SK-N-SH treated with all-trans-retinoic acid at 6 μM for 48 hours (cell line): Measurements from ENCODE around the gene SCMH1.

Source experiments
- ATAC-seq: fragments of 200-7000 bp; cut with Tn5 transposase; 3 replicates; pipeline ENCODE4 v1.9.1; 2020; ENCODE audit warnings: mild to moderate bottlenecking, moderate library complexity
- ARNTL ChIP-seq: fragments of 450-650 bp; formaldehyde crosslinking; IDR thresholded peaks from 2 replicates; pipeline ENCODE4 v1.5.0; 2020; ENCODE audit warnings: low read depth, mild to moderate bottlenecking, moderate library complexity, borderline replicate concordance
- BACH2 ChIP-seq: fragments of 250-450 bp; sonication (Bioruptor Pico); IDR thresholded peaks from 2 replicates; pipeline ENCODE4 v1.9.0; 2021; ENCODE audit warnings: mild to moderate bottlenecking, borderline replicate concordance
- CSDC2 ChIP-seq: fragments of 250-450 bp; sonication (Bioruptor Pico); IDR thresholded peaks from 2 replicates; pipeline ENCODE4 v1.5.0; 2020; ENCODE audit warnings: mild to moderate bottlenecking, moderate library complexity
- CSRNP3 ChIP-seq: fragments of 250-450 bp; sonication (Bioruptor Pico); IDR thresholded peaks from 2 replicates; pipeline ENCODE4 v1.5.1; 2021; ENCODE audit warnings: mild to moderate bottlenecking, moderate library complexity
- GLIS3 ChIP-seq: fragments of 250-450 bp; sonication (Bioruptor Pico); IDR thresholded peaks from 2 replicates; pipeline ENCODE4 v1.5.0; 2020; ENCODE audit warnings: mild to moderate bottlenecking, moderate library complexity
- OSR1 ChIP-seq: fragments of 250-450 bp; sonication (Bioruptor Pico); IDR thresholded peaks from 2 replicates; pipeline ENCODE4 v1.8.0; 2022; ENCODE audit warnings: moderate library complexity, mild to moderate bottlenecking, inconsistent platforms
- PPARA ChIP-seq: fragments of 250-450 bp; sonication (Bioruptor Pico); IDR thresholded peaks from 2 replicates; pipeline ENCODE4 v1.5.0; 2020; ENCODE audit warnings: mild to moderate bottlenecking, borderline replicate concordance
- RARB ChIP-seq: fragments of 250-450 bp; sonication (Bioruptor Pico); IDR thresholded peaks from 2 replicates; pipeline ENCODE4 v1.8.0; 2021; ENCODE audit warnings: mild to moderate bottlenecking, moderate library complexity
- SNAI2 ChIP-seq: fragments of 250-450 bp; sonication (Bioruptor Pico); IDR thresholded peaks from 2 replicates; pipeline ENCODE4 v1.5.0; 2020; ENCODE audit warnings: mild to moderate bottlenecking, moderate library complexity
- TCF4 ChIP-seq: fragments of 250-450 bp; sonication (Bioruptor Pico); IDR thresholded peaks from 2 replicates; pipeline ENCODE4 v1.8.0; 2021; ENCODE audit warnings: mild to moderate bottlenecking, moderate library complexity, borderline replicate concordance
- TOX ChIP-seq: fragments of 250-450 bp; sonication (Bioruptor Pico); IDR thresholded peaks from 2 replicates; pipeline ENCODE4 v1.8.0; 2021; ENCODE audit warnings: mild to moderate bottlenecking, moderate library complexity, borderline replicate concordance
- ZC3H10 ChIP-seq: fragments of 250-450 bp; sonication (Bioruptor Pico); IDR thresholded peaks from 2 replicates; pipeline ENCODE4 v1.5.1; 2021; ENCODE audit warnings: mild to moderate bottlenecking, moderate library complexity
- ZFP3 ChIP-seq: fragments of 250-450 bp; sonication (Bioruptor Pico); IDR thresholded peaks from 2 replicates; pipeline ENCODE4 v1.5.0; 2020; ENCODE audit warnings: mild to moderate bottlenecking, moderate library complexity
- ZFP30 ChIP-seq: fragments of 450-650 bp; formaldehyde crosslinking; IDR thresholded peaks from 2 replicates; pipeline ENCODE4 v1.5.0; 2022; ENCODE audit warnings: mild to moderate bottlenecking, moderate library complexity
- ZNF565 ChIP-seq: fragments of 450-650 bp; formaldehyde crosslinking; conservative IDR thresholded peaks from 2 replicates; pipeline ENCODE4 v1.5.0; 2020; ENCODE audit warnings: low read depth, mild to moderate bottlenecking, moderate library complexity
- ZNF70 ChIP-seq: fragments of 450-650 bp; formaldehyde crosslinking; IDR thresholded peaks from 2 replicates; pipeline ENCODE4 v1.5.0; 2020; ENCODE audit warnings: mild to moderate bottlenecking, moderate library complexity
- ZNF8 ChIP-seq: fragments of 450-650 bp; formaldehyde crosslinking; IDR thresholded peaks from 2 replicates; pipeline ENCODE4 v1.5.0; 2020; ENCODE audit warnings: mild to moderate bottlenecking, moderate library complexity
- TF ChIP-seq, protein P1 (sequence below): fragments of 250-450 bp; sonication (Bioruptor Pico); IDR thresholded peaks from 2 replicates; pipeline ENCODE4 v1.5.0; 2020; ENCODE audit warnings: mild to moderate bottlenecking, moderate library complexity
- TF ChIP-seq, protein P2 (sequence below): fragments of 250-450 bp; sonication (Bioruptor Pico); IDR thresholded peaks from 2 replicates; pipeline ENCODE4 v1.5.1; 2020; ENCODE audit warnings: low read depth, mild to moderate bottlenecking, moderate library complexity
- TF ChIP-seq, protein P3 (sequence below): fragments of 250-450 bp; sonication (Bioruptor Pico); IDR thresholded peaks from 2 replicates; pipeline ENCODE4 v1.8.0; 2020; ENCODE audit warnings: mild to moderate bottlenecking, moderate library complexity, borderline replicate concordance
- TF ChIP-seq, protein P4 (sequence below): fragments of 250-450 bp; sonication (Bioruptor Pico); IDR thresholded peaks from 2 replicates; pipeline ENCODE4 v1.8.0; 2021; ENCODE audit warnings: low read depth, mild to moderate bottlenecking, moderate library complexity, borderline replicate concordance

The SCMH1 gene

DNA sequence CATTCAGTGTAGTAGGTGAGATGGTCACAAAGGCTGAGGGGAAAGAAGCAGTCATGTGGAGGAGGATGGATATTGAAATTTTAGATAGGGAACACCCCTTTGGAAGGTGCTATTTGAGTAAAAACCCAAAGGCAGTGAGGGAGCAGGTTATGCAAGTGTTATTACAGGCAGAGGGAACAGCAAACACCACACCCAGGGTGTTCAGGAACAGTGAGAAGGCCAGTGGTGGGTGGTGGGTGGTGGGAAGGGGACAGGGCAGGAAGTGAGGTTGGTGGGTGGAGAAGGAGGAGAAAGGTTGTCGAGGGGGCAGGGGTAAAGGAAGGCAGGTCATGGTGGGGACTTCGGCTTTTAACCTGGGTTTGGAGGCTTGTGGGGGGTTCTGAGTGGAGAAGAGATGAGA lies 39.2 kb upstream of the SCMH1 start:
- TF ChIP-seq TOX (CRISPR knock-in tag), result no peak
- TF ChIP-seq CSRNP3 (CRISPR knock-in tag), result no peak
- TF ChIP-seq, protein P1, sequence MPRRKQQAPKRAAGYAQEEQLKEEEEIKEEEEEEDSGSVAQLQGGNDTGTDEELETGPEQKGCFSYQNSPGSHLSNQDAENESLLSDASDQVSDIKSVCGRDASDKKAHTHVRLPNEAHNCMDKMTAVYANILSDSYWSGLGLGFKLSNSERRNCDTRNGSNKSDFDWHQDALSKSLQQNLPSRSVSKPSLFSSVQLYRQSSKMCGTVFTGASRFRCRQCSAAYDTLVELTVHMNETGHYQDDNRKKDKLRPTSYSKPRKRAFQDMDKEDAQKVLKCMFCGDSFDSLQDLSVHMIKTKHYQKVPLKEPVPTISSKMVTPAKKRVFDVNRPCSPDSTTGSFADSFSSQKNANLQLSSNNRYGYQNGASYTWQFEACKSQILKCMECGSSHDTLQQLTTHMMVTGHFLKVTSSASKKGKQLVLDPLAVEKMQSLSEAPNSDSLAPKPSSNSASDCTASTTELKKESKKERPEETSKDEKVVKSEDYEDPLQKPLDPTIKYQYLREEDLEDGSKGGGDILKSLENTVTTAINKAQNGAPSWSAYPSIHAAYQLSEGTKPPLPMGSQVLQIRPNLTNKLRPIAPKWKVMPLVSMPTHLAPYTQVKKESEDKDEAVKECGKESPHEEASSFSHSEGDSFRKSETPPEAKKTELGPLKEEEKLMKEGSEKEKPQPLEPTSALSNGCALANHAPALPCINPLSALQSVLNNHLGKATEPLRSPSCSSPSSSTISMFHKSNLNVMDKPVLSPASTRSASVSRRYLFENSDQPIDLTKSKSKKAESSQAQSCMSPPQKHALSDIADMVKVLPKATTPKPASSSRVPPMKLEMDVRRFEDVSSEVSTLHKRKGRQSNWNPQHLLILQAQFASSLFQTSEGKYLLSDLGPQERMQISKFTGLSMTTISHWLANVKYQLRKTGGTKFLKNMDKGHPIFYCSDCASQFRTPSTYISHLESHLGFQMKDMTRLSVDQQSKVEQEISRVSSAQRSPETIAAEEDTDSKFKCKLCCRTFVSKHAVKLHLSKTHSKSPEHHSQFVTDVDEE (CRISPR knock-in tag), result no peak
- TF ChIP-seq, protein P2, sequence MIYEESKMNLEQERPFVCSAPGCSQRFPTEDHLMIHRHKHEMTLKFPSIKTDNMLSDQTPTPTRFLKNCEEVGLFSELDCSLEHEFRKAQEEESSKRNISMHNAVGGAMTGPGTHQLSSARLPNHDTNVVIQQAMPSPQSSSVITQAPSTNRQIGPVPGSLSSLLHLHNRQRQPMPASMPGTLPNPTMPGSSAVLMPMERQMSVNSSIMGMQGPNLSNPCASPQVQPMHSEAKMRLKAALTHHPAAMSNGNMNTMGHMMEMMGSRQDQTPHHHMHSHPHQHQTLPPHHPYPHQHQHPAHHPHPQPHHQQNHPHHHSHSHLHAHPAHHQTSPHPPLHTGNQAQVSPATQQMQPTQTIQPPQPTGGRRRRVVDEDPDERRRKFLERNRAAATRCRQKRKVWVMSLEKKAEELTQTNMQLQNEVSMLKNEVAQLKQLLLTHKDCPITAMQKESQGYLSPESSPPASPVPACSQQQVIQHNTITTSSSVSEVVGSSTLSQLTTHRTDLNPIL, result no peak
- TF ChIP-seq BACH2 (CRISPR knock-in tag), result no peak
- TF ChIP-seq, protein P3, sequence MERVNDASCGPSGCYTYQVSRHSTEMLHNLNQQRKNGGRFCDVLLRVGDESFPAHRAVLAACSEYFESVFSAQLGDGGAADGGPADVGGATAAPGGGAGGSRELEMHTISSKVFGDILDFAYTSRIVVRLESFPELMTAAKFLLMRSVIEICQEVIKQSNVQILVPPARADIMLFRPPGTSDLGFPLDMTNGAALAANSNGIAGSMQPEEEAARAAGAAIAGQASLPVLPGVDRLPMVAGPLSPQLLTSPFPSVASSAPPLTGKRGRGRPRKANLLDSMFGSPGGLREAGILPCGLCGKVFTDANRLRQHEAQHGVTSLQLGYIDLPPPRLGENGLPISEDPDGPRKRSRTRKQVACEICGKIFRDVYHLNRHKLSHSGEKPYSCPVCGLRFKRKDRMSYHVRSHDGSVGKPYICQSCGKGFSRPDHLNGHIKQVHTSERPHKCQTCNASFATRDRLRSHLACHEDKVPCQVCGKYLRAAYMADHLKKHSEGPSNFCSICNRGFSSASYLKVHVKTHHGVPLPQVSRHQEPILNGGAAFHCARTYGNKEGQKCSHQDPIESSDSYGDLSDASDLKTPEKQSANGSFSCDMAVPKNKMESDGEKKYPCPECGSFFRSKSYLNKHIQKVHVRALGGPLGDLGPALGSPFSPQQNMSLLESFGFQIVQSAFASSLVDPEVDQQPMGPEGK (CRISPR knock-in tag), result no peak
- TF ChIP-seq PPARA (CRISPR knock-in tag), result no peak
- TF ChIP-seq ZFP30 (CRISPR knock-in tag), result no peak
- TF ChIP-seq CSDC2, result no peak
- TF ChIP-seq, protein P4, sequence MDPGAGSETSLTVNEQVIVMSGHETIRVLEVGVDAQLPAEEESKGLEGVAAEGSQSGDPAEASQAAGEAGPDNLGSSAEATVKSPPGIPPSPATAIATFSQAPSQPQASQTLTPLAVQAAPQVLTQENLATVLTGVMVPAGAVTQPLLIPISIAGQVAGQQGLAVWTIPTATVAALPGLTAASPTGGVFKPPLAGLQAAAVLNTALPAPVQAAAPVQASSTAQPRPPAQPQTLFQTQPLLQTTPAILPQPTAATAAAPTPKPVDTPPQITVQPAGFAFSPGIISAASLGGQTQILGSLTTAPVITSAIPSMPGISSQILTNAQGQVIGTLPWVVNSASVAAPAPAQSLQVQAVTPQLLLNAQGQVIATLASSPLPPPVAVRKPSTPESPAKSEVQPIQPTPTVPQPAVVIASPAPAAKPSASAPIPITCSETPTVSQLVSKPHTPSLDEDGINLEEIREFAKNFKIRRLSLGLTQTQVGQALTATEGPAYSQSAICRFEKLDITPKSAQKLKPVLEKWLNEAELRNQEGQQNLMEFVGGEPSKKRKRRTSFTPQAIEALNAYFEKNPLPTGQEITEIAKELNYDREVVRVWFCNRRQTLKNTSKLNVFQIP (CRISPR knock-in tag), result no peak
- no peak for TF ChIP-seq RARB
- no peak for TF ChIP-seq GLIS3 (CRISPR knock-in tag)
- TF ChIP-seq OSR1 (CRISPR knock-in tag), result no peak
- no peak for TF ChIP-seq SNAI2 (CRISPR knock-in tag)
- no peak for TF ChIP-seq ZNF565 (CRISPR knock-in tag)
- TF ChIP-seq ZNF8 (CRISPR knock-in tag), result no peak
- ATAC-seq, result no peak

DNA sequence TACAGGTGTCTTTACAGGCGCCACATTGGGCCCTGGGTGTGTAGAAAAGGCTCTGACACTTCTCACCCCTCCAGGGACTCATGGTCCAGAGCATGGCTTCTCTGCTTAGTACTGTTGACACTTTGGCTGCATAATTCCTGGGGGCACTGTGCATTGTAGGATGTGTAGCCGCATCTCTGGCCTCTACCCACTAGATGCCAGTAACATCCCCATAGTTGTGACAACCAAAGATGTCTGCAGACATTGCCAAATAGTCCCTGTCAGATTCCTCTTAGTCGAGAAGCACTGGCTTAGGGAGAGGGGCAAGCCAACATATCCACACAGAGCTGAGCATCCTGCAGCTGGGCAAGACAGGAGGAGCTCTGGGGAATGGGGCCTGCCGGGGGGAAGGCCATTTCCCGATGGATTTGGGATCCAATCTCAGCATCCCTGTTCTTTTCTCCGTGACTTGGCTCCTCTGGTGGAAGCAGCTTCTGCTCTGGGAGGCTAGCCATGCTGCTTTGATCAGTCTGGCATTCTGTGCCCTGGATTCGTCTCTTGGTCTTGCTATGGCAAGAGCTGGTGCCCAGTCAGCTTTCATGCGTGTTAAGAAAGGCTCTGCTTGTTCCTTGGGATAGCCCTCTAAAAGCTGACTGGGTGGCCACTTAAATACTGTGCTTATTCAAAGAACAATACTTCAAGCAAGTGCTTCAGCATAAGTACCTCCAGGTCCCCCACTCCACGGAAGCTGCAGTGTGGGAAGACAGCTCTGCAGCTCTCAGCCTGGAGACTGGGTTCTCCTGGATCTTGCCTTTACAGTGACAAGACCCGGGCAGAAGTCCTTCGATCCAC lies 38.3 kb upstream of the SCMH1 start:
- ATAC-seq, result peak; percentile 39
- TF ChIP-seq TCF4 (CRISPR knock-in tag), result no peak
- TF ChIP-seq, protein P1 (CRISPR knock-in tag), result no peak
- no peak for TF ChIP-seq ZFP3 (CRISPR knock-in tag)
- TF ChIP-seq ZC3H10 (CRISPR knock-in tag), result no peak
- TF ChIP-seq OSR1 (CRISPR knock-in tag), result no peak
- TF ChIP-seq, protein P2, result no peak
- no peak for TF ChIP-seq PPARA (CRISPR knock-in tag)
- TF ChIP-seq ZNF565 (CRISPR knock-in tag), result no peak
- TF ChIP-seq CSRNP3 (CRISPR knock-in tag), result no peak
- TF ChIP-seq ARNTL, result no peak
- TF ChIP-seq TOX (CRISPR knock-in tag), result no peak
- TF ChIP-seq RARB, result no peak
- no peak for TF ChIP-seq ZNF70
- no peak for TF ChIP-seq GLIS3 (CRISPR knock-in tag)
- no peak for TF ChIP-seq ZNF8 (CRISPR knock-in tag)
- TF ChIP-seq CSDC2, result no peak
- no peak for TF ChIP-seq ZFP30 (CRISPR knock-in tag)
- TF ChIP-seq BACH2 (CRISPR knock-in tag), result no peak
